ENCODE data around the gene NCBP2L.
A peak's percentile ranks its signal among the peaks of the same experiment; 100 is the strongest.

Gene NCBP2L

DNA sequence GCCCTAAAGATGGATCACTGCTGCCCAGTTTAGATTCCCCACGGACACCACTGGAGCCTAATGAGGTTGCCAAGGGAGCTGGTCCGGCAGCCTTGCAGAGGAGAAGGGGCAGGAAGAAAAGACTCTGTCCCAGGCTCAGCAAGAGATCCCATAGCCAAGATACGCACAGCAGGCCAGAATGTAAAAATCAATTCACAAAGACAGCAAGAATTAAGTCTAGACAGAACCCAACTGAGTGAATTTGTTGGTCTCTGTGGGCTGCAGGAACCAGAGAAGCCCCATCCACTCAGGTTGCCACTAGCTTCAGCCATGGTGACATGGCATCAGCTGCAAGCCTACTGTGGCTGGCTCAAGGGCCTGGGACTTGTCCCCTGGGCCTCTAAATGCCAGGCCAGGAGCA is 24.8 kb upstream of the NCBP2L start:
- no peak for DNase-seq

GRCh38 chrX:107753187-107753586 is 24.3 kb upstream of the NCBP2L start:
- no peak for DNase-seq

DNA sequence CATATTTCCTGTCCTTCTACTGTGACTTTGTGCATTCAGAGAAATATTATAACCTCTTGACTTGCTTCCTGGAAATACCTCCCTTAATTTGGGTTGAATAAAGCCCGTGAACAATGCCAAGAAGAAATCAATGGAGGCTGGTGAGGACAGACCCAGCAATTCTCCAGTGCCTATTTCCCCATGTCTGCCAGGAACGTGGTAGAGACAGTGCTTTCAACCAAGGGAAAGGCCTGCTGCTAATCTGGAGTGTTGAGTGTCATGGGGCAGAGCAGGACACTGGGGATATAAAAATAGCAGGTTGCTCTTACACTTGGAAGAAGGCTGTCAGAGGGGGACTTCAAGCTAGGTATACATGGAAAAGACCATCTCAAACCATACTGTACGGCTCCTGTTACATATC is 21.8 kb upstream of the NCBP2L start:
- no peak for DNase-seq

GRCh38 chrX:107758231-107758766 is 19.2 kb upstream of the NCBP2L start:
- DNase-seq = no peak

DNA sequence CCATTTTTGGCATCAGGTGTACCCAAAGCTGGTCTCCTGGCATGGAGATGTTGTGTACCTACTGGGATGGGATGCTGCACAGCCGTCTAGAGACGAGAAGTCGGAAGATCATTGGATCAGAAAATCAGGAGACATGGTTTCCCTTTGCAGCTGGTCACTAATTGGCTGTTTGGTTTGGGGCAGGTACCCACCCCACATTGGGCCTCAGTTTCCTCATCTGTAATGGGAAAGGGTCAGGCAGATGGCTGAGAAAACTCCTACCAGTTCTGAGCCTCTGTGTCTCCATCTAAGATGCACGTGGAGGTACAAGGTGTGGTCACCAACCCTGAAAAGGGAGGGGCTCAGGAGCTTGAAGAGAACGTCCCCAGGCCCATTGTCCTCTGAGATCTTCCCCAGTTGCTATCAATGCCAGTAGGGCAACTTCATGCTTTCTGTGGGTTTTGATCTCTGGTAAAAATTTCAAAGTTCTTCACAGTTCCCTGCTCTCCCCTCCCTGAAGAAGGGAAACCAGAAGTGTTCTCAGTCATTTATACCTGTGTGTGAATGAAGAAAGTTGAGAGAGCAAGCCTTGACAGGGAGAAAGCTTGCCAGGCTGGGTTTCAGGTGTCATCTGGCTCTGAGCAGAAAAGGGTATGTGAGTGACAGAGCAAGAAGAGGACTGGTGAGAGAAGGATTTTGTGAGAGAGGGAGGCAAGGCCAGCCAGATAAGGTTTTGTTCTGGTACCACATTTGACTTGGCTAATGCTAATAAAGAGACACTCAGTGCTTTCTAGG is 17.0 kb upstream of the NCBP2L start:
- no peak for DNase-seq

DNA sequence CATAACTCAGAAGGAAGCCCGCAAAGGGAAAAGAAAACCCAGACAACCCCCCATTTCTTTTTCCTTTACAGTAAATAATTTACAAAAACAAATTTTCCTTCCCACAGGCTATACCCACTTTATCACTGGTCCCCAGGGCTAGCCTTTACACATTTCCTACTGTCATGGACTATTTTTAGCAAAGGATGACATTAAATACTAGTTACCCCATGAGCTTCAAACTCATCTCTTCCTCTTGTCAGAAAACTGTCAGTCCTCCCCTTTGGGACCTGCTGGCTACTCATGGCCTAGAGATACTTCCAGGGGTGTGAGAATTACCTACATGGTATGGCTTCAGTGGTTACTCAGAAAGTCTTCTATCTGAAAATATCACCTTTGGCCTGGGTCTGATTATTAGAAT is 13.9 kb upstream of the NCBP2L start:
- DNase-seq = no peak

DNA sequence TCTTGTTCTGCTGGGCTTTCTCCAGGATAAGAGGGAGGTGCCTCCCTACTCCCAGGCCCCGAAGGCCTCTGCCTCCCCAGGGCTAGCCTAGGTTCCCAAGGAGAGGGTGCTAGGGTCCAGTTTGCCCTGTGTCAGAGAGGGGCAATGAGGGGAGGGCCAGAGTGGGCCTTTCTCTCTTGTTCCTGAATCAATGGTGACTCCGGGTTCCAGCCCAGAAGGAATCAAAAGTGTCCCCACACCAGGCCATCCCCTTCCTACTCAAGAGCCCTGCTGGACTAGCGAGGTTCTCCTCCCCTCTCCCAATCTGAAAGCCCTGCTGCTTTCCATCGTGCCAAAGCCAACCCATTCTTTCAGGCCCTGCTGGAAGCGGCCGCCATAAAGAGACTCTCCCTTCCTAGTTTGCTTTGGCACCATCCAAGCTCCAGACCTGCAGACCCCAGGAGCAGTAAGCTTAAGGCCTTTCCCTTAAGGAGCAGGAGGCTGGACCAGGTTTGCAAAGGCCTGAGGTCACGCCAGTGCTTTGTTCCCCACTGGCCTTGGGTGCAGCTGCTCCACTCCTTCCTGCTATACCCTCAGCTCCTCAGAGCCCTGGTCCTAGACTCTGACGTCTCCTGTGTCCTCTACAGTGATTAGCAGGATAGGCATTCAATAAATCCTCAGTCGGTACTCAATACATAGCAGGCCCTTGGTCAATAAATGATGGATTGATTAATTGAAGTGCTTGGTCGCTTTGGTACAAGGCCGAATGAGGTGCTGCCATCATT is 12.5 kb upstream of the NCBP2L start:
- no peak for DNase-seq

- peak; percentile 32 for DNase-seq
Measured at GRCh38 chrX:107766470-107767150, 10.9 kb upstream of the NCBP2L start.

GRCh38 chrX:107768051-107768450 is 9.5 kb upstream of the NCBP2L start:
- DNase-seq = no peak

DNA sequence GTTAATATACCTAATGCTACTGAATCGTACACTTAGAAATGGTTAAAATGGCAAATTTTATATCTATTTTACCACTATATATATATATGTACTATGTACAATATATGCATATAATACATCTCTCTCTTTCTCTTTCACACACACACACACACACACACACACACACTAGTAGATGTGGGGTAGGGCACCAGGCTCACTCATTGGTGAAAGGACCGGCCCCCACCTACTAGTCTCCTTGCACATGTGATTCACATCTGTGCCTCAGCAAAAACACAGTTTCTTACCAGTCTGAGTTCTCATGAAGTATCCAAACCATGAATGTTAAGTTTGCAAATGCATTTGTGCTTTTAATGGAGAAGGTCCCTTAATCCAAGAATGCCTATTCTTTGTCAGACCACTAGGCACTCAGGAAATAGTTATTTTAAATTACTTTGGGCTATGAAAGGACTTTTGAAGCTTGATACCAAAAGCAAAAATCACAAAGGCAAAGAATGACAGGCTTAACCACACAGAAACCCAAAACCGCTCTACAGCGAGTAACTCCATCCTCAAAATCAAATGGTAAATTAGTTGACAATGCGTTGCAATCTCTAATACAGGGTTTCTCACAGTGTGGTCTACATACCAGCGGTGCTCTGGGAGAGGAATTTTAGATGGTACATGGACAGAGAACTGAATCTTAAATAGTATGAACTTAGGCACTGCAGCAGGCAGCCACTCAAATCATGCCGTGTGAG is 7.8 kb upstream of the NCBP2L start:
- no peak for DNase-seq

DNA sequence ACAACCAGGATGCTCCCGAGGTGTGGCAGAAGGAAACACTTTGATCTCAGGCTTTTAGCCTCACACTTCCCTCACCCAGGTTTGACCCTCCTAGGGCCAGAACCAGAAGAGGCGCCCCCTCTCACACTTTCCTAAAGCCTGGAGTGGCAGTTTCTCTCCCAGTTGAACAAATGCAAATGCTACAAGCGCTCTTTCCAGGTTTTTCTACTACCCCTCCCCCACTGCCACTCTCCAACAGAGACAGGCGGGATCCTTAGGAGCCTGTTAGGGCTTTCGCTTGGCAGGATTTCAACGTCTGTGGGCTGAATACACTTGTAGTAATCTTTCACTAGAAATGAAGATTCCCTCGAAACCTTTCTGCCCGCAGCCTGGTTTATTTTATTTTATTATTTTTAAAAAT is 4.3 kb upstream of the NCBP2L start:
- DNase-seq = no peak

- DNase-seq = no peak
Measured at GRCh38 chrX:107773906-107774435, 3.6 kb upstream of the NCBP2L start.

- DNase-seq = no peak
Measured at GRCh38 chrX:107775000-107775733, 2.4 kb upstream of the NCBP2L start.

DNA sequence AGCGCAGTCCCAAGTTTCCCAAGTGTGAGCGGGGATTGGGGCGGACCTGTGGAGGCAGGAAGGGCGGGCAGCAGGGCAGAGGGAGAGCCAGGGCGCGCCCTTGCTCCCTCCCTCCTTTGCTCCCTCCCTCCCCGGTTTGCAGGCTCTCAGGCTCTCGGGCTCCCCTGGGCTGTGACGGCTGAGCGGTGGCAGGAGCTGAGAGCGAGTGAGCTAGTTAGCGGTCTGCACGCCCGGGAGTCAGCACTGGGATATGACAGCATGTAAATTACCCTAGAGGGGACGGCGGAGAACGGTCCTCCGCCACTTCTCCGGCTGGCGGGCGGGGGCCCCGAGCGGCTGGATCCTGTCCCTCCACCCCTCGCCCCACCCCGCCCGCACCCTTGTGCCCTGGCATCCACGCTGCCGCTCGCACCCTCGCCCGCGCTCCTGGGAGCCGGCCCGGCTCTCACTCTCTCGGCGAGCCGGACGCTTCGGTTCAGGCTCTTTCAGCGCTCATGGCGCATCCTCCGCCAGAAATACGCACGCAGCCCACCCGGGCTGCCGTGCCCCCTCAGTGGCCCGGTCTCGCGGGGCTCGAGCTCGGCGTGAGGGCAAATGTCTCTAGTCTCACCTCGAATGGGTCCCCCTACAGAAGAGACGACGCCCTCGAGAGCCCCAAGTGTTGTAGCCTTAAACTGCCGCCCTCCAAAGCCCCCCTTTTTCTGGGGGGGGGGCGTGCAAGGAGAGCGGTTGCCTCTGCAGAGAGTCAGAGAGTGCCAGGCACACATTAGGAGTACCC is 1.6 kb upstream of the NCBP2L start, which contains the start of gene TSC22D3:
TSS of gene TSC22D3 (minus strand) at position 54 of the 778 bp plus-strand sequence. CDS start 368 bp downstream, outside the sequence.
- DNase-seq = peak; percentile 71

- DNase-seq = peak; percentile 80
Measured at GRCh38 chrX:107776649-107777535, 641 bp upstream of the NCBP2L start.

- DNase-seq = no peak
Measured at GRCh38 chrX:107780525-107780924, 3.0 kb downstream of the NCBP2L start.

- DNase-seq = no peak
Measured at GRCh38 chrX:107787827-107788226, 10.3 kb downstream of the NCBP2L start.

DNA sequence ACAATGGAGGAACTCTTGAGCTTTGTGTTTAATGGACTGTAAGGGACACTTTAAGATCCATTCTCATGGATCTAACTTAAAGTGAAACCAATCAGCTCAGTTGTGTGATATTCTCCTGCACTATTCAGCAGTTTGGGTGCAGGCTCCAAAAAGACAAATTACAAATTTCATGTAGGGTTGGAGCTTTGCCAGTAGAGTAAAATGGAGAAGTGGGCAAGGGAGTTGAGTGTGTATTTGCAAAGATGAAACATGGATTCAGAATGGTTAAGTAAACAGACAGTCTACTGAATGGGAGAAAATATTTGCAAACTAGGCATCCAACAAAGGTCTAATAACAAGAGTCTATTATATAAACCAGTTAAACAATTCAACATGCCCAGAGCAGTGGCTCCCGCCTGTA is 26.9 kb downstream of the NCBP2L start:
- no peak for DNase-seq

DNA sequence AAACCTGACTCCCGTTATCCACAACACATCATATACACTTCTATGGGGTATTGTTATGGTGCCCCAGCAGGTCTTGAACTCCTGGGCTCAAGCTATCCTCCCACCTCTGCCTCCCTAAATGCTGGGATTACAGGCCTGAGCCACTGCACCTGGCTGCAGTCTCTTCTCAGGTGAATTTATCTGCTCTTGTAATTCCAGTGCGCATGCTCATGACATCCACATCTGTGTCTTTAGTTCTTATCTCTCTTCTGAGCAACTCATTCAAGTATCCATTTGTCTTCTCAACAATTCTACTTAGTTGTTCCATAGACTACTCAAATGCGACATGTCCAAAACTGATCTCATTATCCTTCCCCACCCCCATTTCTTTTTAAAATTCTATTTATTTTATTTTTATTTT is 27.6 kb downstream of the NCBP2L start:
- no peak for DNase-seq

All from fibroblast of skin of back (primary cell).